ENCODE data around the gene GPHA2.
"Not testable (repeated sequence)": the region's sequence is repeated elsewhere in the genome, so short reads cannot be mapped to it uniquely, and the experiment has no call there.

The GPHA2 gene

GRCh38 chr11:64935359-64936081 is at the start of gene GPHA2:
Gene GPHA2, minus strand, starts transcription at chr11:64935893. Its CDS starts 433 bp downstream, at chr11:64935460.
- DNase-seq: peak; percentile 54

GRCh38 chr11:64983339-64983738 is 47.6 kb upstream of the GPHA2 start:
- DNase-seq: not testable (repeated sequence)

GRCh38 chr11:64976651-64977050 is 41.0 kb upstream of the GPHA2 start:
- DNase-seq: no peak

- no peak for DNase-seq
Observed at GRCh38 chr11:64974124-64974523, 38.4 kb upstream of the GPHA2 start.

DNA sequence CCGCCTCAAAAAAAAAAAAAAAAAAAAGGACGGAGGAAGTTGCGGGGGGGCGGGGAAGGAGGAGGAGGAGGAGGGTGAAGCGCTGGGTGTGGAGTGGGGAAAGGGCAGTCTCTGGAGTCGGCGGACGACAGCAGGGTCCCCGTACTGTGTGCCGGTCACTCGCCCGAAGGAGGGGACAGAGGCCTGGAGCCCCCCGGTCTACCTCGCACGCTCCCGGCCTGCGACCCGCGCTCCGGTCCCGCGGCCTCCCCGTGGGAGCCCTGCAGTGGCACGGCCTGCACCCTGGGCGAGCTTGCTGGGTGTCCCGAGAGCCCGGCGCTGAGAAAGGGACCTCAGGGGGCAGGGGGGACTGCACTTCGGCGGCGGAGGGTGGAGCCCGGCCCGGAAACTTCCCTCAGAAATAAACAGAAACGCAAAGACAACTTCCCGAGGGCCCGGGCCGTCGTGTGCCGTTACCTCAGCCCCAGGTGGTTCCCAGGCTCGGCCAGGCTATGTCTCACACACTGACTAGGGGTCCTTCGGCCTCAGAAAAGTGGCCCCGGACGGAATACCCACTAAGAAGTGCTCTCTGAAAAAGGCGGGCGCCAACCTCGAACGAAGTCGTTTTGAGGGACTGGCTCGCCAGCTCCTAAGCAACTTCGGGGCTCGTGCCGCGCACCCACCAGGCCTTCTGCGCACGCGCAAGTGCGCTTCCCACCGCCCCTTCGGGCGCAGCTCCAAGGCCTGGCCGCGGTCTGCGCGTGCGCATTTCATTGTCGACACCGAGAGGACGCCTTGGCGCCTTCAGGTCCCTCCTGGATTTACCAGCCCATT is 35.9 kb upstream of the GPHA2 start, which contains the start of gene MAJIN:
Gene MAJIN, minus strand, starts transcription at position 688 of the 813 bp plus-strand sequence. CDS start 12,703 bp downstream, outside the sequence.
- DNase-seq: peak; percentile 93

- no peak for DNase-seq
Observed at GRCh38 chr11:64970731-64971151, 35.0 kb upstream of the GPHA2 start.

DNA sequence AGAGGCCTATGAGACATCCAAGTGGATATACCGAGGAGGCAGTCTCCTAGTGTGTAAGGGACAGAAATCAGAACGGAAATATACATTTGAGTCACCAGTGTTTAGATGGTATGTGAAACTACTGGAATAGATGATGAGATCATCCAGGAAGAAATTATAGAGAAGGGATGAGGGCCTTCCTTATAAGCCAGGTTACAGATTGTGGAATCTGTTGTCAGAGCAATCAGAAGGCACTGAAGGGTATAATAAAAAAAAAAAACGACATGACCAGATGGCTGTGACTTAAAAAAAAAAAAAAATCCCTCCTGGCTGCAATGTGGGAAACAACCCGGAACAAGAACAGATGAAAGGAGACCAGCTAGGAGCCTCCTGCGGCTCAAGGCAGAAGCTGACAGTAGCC is 33.5 kb upstream of the GPHA2 start:
- DNase-seq: no peak

- DNase-seq: no peak
Observed at GRCh38 chr11:64967375-64967774, 31.7 kb upstream of the GPHA2 start.

DNA sequence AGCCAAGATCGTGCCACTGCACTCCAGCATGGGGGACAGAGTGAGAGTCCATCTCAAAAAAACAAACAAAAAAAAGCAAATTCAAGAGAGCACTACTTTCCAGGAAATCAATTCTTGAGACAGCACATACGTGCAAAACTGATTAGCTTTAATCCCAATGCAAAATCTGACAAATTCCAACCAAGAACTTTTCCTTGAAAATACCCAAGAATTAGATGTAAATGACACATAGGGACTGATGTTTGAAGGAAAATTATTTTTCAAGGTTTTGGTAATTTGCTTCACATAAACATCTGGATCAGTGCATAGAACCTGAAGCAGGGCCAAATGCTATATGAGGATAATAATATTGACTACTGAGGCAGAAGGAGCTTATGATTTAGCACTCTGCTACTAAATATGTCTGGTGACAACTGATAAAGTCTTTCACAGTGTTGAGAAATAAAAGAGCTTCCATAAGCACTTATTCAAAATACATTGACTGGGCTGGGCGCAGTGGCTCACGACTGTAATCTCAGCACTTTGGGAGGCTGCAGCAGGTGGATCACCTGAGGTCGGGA is 27.5 kb upstream of the GPHA2 start:
- DNase-seq: no peak

DNA sequence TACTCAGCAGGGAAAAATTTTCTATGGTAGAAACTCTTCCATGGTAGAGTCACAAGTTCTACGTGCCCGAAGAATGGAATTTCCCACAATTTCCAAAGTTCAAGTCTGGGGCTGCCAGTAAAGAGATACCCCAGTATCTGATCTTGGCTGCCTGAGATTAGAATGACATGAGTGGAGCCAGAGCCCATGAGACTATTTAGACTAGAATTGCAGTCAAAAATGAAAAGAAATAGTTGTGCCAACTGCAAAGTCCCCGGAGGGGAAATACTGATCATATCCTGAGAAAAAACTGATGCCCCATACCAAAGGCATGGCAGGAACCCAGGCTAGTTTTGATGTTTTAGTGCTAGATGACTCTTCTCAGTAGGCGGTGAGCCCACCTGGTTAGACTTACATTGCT is 25.0 kb upstream of the GPHA2 start:
- DNase-seq: no peak

DNA sequence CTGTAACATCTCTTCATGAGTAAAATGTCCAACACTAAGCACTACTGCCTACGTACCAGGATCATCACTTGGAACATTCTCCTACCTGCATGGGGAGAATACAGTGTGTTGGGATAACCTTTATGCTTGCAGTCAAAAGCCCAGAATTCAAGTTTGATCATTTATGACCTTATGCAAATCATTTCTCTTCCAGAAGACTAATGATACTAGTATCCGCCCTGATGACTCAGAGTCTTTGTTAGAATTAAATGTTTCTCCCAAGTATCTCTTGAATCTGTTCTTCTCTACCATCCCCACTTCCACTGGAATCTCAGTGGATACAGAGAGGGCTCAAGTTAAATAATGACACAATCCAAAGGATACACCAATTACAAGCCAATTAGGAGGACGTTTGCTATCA is 23.8 kb upstream of the GPHA2 start:
- no peak for DNase-seq

- DNase-seq: no peak
Observed at GRCh38 chr11:64954201-64954600, 18.5 kb upstream of the GPHA2 start.

- no peak for DNase-seq
Observed at GRCh38 chr11:64951529-64951928, 15.8 kb upstream of the GPHA2 start.

DNA sequence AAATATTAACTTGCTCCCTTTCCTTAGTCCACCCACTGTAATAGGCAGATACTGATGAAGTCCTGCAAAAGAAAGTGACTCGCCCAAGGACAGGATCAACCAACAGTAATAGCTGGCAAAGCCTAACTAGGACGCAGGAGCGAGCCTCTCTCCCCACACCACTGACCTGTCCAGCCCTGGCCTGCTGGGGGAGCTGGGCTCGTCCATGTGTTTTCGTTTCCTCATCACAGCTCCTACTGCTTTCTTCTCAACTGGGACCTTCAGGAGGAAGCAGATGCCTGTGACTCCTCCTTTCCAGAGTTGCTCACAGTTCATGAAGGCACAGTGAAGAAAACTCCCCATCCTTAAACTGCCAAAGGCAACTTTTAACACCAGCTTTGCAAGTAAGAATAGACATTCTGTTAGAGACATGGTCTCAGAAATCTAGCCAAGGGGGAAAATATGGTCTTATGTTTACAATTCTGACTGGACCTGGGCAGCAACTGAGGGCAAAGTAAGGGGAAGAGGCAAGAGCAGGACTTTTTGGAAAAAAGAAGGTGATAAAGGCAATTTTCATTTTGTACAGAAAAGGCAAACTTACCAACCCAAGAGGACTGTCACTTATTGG is 11.6 kb upstream of the GPHA2 start:
- no peak for DNase-seq

DNA sequence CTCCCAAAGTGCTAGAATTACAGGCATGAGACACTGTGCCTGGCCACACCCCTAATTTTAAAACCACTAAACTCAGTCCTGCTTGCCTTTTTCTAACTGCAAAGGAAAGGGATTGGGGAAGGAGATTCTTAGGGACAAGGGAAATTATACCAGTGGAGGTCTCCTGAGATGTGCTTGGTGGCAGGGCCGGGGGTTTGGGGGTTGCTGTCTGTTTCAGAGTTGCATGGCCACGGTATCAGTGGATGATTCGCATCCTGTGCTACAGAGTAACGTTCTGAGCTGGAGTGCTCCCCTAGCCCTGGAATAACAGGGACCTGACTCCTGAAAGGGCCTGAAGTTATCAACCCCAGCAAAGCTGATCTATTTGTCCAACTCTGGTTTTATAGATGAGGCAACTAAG is 846 bp upstream of the GPHA2 start:
- DNase-seq: no peak

- DNase-seq: no peak
Observed at GRCh38 chr11:64934682-64935358, 873 bp downstream of the GPHA2 start.

DNA sequence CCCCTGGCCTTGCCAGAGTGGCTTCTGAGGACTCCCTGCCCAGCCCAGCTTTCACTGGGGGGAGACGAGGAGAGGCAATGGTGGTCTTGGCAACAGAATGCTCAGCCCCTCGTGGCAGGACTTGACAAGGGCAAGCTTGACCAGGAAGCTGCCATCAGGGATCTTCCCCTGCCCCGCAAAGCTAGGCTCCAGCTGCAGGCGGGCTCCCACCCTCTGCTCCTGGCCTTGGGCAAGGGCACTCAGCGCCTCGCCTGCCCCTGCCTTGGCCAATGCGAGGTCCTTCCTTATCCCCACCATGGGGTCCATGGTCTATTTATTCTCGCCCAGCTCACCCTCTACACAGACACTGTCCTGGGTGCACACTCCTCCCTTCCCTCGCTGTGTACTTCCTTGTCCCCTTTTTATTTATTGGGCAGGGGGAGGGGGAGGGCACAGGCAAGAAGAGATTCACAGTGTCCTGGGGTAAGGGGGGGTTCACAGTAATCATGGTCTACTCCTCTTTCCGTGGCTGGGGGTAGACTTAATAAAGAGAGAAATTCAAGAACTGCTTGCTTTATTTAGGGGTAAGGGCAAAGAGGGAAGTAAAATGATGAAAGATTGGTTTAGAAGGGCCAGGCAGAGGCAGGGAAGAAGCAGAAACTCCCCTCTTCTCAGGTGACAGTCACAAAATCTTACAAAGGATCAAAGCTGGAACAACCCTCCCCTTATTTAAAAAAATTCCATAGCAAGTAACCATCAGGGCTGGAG is 1.6 kb downstream of the GPHA2 start:
- DNase-seq: no peak

- no peak for DNase-seq
Observed at GRCh38 chr11:64933213-64933934, 2.3 kb downstream of the GPHA2 start.

- DNase-seq: no peak
Observed at GRCh38 chr11:64932324-64932723, 3.4 kb downstream of the GPHA2 start.

DNA sequence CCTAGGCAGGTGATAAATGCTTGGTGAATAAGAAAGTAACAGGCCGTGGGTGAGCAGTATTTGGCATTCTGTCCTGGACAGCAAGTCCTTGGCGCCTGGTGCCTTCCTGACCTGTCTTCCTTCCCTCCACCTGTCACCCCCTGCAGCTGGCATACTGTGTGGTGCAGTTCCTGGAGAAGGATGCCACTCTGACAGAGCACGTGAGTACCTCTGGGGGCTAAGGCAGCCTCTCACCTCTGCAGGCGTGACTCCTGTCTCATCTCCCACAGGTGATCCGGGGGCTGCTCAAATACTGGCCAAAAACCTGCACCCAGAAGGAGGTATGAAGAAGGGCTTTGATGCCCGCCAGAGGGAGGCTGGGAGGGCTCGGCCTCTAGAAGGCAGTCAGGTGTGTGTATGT is 4.4 kb downstream of the GPHA2 start:
- DNase-seq: no peak

DNA sequence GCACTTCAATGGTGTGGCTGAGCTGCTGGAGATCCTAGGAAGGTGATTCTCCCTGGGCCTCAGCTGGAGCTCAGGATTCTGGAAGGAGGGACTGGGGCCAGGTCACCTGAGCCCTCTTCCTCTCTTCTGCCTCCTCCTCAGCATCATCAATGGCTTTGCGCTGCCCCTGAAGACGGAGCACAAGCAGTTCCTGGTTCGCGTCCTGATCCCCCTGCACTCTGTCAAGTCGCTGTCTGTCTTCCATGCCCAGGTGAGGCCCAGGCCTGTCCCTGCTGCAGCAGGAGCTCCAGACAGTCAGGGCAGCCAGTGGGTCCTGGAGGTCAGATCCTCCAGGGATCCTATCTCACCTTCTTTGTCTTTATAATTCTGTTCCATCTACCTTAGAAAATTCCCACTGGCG is 5.4 kb downstream of the GPHA2 start:
- DNase-seq: no peak

All from right forelimb (tissue), 1 donor.